Activated CD8-positive, alpha-beta T cell treated with anti-CD3 and anti-CD28 coated beads for 36 hours (primary cell): ENCODE measurements around the gene QSOX1. TPM values are rescaled to one million over a fixed set of nuclear protein-coding genes. Genes with fewer than 3 reads are reported as not detected.

Experiments
- ATAC-seq: fragments of 200-7000 bp; cut with Tn5 transposase; one replicate; pipeline ENCODE4 v1.10.0; 2021; ENCODE audit warnings: mild to moderate bottlenecking, moderate library complexity
- CTCF ChIA-PET: fragments of 350-600 bp; sonication (Branson Sonifier 250); formaldehyde crosslinking; loops from one replicate; lab custom pipeline; 2021; ENCODE audit warnings: antibody characterized with exemption; lab: Charles Lee
- POLR2A ChIA-PET: fragments of 350-600 bp; sonication (Branson Sonifier 250); formaldehyde crosslinking; loops from one replicate; lab custom pipeline; 2021; ENCODE audit warnings: antibody characterized with exemption; lab: Charles Lee
- DNase-seq: peaks from one replicate; pipeline ENCODE4 v3.0.0-alpha.2; 2020
- H3K27ac Mint-ChIP-seq: one replicate; pipeline ENCODE4 v1.8.0; 2021; ENCODE audit warnings: mild to moderate bottlenecking, mixed read lengths
- H3K27me3 Mint-ChIP-seq: one replicate; pipeline ENCODE4 v1.8.0; 2021; ENCODE audit warnings: mixed read lengths
- H3K36me3 Mint-ChIP-seq: one replicate; pipeline ENCODE4 v1.8.0; 2021; ENCODE audit warnings: low read depth, mixed read lengths
- H3K4me1 Mint-ChIP-seq: one replicate; pipeline ENCODE4 v1.8.0; 2021; ENCODE audit warnings: low read depth, mixed read lengths
- H3K4me3 Mint-ChIP-seq: one replicate; pipeline ENCODE4 v1.8.0; 2021; ENCODE audit warnings: mild to moderate bottlenecking, moderate library complexity, mixed read lengths
- H3K9me3 Mint-ChIP-seq: one replicate; pipeline ENCODE4 v1.8.0; 2021; ENCODE audit warnings: mixed read lengths
- intact Hi-C: fragments of 100-400 bp; cut with micrococcal nuclease; formaldehyde crosslinking; loops from one replicate; pipeline ENCODE4 v1.10.0; 2022
- total RNA-seq, 2 experiments: library from RNA; stranded (reverse); gene quantifications; one replicate each; pipeline ENCODE4 v1.2.3, GENCODE V29; 2021
- TF ChIP-seq, protein P1 (sequence below): fragments of 200-600 bp; IDR thresholded peaks from one replicate; pipeline ENCODE4 v1.8.0; 2022; ENCODE audit warnings: antibody characterized with exemption, mild to moderate bottlenecking

The QSOX1 gene
- total RNA-seq, 2 experiments from 2014 or later, result 32.2 to 33.9 TPM

DNA sequence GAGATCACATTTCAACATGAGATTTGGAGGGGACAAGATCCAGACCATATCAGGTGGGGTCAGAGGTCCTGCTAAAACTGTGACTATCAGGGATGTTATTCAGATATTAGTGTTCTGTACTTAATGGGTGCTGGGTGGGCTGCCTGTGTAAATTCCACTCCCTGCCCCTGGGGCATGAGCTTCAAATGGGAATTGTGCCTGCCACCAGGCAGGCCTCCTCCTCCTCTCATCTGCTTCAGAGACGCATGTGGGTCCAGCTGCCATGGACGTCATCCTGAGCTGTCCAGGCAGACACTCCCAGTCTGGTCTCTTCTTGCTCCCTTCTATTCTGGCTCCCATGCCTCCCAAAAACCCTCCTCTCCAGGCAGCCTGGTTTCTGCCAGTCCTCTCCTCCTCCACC, 10.4 kb downstream of the QSOX1 start:
- DNase-seq (no peak), ATAC-seq (no peak)
- CTCF ChIA-PET, result interaction anchor here (1.1 to 8.8 kb wide), 2 partner anchors 14 to 350 kb away, joined by 3 to 97 read pairs; no protein-coding TSS in a partner anchor
- intact Hi-C loops, result no loop called here
- Mint-ChIP-seq H3K4me3 (no peak overlapping the region), H3K27ac (no peak overlapping the region), H3K9me3 (no peaks in the 10 kb centered on the region), H3K27me3 (no peaks in the 10 kb centered on the region), H3K36me3 (no peaks in the 10 kb centered on the region), H3K4me1 (peaks cover 6% of the 10 kb centered on the region)
- TF ChIP-seq, protein P1, sequence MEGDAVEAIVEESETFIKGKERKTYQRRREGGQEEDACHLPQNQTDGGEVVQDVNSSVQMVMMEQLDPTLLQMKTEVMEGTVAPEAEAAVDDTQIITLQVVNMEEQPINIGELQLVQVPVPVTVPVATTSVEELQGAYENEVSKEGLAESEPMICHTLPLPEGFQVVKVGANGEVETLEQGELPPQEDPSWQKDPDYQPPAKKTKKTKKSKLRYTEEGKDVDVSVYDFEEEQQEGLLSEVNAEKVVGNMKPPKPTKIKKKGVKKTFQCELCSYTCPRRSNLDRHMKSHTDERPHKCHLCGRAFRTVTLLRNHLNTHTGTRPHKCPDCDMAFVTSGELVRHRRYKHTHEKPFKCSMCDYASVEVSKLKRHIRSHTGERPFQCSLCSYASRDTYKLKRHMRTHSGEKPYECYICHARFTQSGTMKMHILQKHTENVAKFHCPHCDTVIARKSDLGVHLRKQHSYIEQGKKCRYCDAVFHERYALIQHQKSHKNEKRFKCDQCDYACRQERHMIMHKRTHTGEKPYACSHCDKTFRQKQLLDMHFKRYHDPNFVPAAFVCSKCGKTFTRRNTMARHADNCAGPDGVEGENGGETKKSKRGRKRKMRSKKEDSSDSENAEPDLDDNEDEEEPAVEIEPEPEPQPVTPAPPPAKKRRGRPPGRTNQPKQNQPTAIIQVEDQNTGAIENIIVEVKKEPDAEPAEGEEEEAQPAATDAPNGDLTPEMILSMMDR, result no peak
- POLR2A ChIA-PET, result interaction anchor here (6.0 kb wide), 1 partner anchor 9 kb away, joined by 28 read pairs; the partner anchor contains the start of gene QSOX1

DNA sequence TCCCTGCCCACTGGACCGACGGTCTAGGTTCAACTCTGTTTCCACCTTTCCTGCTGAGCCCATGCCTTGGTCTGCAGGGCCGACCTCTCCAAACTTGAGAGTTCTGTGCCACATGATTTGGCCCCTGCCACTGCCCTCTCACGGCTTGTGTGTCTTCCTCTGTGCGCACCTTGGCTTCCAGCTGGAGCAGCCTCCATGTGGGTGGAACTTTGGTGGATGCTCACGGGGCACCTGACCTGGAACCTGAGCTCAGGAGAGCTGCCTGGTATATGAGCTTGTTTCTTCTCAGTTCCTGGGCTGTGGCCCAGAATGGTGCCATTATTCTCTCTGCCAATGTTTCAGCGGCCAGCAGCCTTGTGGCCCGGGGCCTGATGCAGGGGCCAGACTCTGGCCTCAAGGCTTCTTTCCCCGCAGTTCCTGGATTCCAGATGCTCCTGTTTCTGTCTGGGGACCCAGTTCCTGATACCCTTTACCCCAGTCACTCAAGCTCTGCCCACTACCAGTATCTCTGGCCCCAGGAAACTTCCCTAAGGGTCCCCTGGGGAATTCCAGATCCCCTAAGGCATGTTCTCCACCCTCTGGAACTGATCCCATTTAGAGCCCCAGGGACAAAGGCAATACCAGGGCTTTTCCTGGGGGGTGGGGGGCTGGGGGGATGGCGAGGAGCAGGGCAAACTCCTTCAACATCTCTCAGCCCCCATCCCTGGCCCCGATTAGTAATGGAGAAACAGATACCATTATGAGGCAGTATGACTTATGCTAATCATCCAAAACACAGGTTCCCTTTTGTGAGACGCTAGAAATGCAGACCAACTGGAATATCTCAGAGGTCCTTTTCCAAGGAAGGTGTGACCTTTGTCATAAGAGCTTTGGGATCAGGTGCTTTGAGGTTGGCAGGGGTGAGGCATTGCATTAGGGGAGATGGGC, 11.1 kb downstream of the QSOX1 start:
- Mint-ChIP-seq H3K27ac (no peak overlapping the region), H3K9me3 (no peaks in the 10 kb centered on the region), H3K36me3 (no peaks in the 10 kb centered on the region), H3K4me3 (no peak overlapping the region), H3K27me3 (no peaks in the 10 kb centered on the region), H3K4me1 (peaks cover 6% of the 10 kb centered on the region)
- POLR2A ChIA-PET, result interaction anchor here (6.0 kb wide), 1 partner anchor 9 kb away, joined by 28 read pairs; the partner anchor contains the start of gene QSOX1
- intact Hi-C loops, result no loop called here
- CTCF ChIA-PET, result interaction anchor here (8.8 kb wide), 1 partner anchor 13 kb away, joined by 97 read pairs; no protein-coding TSS in a partner anchor
- TF ChIP-seq, protein P1, result no peak
- DNase-seq (no peak), ATAC-seq (no peak)

DNA sequence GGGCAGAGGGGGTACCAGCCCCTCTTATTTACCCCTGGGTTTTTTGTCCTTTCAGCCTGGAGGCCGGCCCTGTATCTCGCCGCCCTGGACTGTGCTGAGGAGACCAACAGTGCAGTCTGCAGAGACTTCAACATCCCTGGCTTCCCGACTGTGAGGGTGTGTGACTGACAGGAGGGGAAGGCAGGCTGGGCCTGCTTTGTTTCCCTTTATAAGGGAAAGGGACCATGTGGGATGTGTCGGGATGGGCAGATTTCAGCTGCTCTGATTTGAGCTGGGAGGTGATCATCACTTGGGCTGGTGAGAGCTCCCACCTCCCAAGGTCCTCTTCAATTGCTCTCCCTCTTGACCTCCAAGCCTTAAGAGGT, 11.7 kb downstream of the QSOX1 start:
- POLR2A ChIA-PET, result interaction anchor here (6.0 kb wide), 1 partner anchor 10 kb away, joined by 28 read pairs; the partner anchor contains the start of gene QSOX1
- TF ChIP-seq, protein P1, result no peak

DNA sequence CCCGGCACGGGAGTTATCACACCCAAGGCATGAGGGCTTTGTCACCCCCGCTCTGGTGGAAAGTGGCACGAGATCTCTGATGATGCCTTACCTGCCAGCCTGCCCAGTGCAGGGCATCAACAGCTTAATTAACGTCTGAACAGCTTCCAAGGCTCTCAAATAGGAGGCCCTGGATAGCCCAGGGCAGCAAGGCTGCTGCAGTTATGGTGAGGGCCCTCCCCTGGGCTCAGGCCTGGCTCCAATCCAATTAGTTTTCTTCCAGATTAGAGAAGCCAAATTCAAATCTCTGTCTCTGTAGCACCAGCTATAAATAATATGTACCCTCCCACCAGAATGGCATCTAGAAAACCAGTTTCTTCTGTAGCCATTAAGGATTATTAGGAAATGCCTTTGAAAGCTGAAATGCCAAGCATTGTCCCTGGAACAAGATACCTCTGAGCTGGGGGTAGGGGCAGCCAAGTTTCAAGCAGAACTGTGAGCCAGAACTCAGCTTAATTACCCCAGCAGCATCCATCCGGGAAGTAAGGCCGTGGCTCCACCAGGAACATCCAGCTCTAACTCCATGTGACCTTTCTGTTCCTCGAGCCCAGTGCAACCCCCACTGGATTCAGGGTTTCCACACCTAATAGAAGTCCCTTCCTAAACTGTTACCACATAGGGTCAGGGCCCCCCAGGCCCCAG, 12.5 kb downstream of the QSOX1 start:
- CTCF ChIA-PET, result interaction anchor here (1.0 to 8.8 kb wide), 3 partner anchors 11 to 357 kb away, joined by 3 to 97 read pairs (median 3); no protein-coding TSS in a partner anchor
- TF ChIP-seq, protein P1, result no peak
- Mint-ChIP-seq H3K27ac (no peak overlapping the region), H3K27me3 (no peaks in the 10 kb centered on the region), H3K36me3 (no peaks in the 10 kb centered on the region), H3K4me3 (no peak overlapping the region), H3K4me1 (peaks cover 6% of the 10 kb centered on the region), H3K9me3 (no peaks in the 10 kb centered on the region)
- ATAC-seq (no peak), DNase-seq (no peak)
- intact Hi-C loops, result no loop called here
- POLR2A ChIA-PET, result interaction anchor here (1.3 to 6.0 kb wide), 2 partner anchors 11 to 30 kb away, joined by 4 to 28 read pairs; partner anchors contain the start of gene QSOX1

More for the DNA sequence above, 11.7 kb downstream of the QSOX1 start:
- no peaks in the 10 kb centered on the region for H3K9me3 Mint-ChIP-seq
- no peaks in the 10 kb centered on the region for H3K27me3 Mint-ChIP-seq
- ATAC-seq, result no peak
- H3K27ac Mint-ChIP-seq, result no peak overlapping the region
- H3K4me3 Mint-ChIP-seq, result no peak overlapping the region
- DNase-seq, result no peak
- CTCF ChIA-PET, result interaction anchor here (8.8 kb wide), 1 partner anchor 12 kb away, joined by 97 read pairs; no protein-coding TSS in a partner anchor
- H3K36me3 Mint-ChIP-seq, result no peaks in the 10 kb centered on the region
- intact Hi-C loops, result no loop called here
- H3K4me1 Mint-ChIP-seq, result peaks cover 6% of the 10 kb centered on the region
